ENCODE data around the gene OAF.

DNA sequence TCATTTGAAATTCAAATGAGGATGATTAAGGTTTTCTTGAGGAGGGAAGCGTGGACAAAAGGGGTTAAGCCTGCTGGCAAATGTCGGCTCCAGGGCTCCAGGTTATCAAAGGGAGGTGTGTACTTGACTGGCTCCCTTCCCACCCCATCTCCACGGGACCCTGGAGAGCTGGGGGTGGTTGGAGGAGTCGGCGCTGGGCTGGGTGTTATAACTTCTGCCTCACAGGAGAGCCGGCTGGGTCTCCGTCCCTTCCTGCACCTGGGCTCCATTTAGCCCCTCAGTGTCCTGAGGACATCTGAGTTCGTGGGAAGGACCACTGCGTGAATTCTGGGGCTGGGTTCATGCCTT is 44.7 kb downstream of the OAF start:
- TF ChIP-seq, protein P1, sequence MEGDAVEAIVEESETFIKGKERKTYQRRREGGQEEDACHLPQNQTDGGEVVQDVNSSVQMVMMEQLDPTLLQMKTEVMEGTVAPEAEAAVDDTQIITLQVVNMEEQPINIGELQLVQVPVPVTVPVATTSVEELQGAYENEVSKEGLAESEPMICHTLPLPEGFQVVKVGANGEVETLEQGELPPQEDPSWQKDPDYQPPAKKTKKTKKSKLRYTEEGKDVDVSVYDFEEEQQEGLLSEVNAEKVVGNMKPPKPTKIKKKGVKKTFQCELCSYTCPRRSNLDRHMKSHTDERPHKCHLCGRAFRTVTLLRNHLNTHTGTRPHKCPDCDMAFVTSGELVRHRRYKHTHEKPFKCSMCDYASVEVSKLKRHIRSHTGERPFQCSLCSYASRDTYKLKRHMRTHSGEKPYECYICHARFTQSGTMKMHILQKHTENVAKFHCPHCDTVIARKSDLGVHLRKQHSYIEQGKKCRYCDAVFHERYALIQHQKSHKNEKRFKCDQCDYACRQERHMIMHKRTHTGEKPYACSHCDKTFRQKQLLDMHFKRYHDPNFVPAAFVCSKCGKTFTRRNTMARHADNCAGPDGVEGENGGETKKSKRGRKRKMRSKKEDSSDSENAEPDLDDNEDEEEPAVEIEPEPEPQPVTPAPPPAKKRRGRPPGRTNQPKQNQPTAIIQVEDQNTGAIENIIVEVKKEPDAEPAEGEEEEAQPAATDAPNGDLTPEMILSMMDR (IDR thresholded peaks at IDR 0.05), result no peak
- TF ChIP-seq POLR2A (IDR thresholded peaks at IDR 0.05) (no peak), EP300 (IDR thresholded peaks at IDR 0.05) (no peak)
